ENCODE results near the gene KLHL11. TPM values are rescaled to one million over a fixed set of nuclear protein-coding genes. Genes with fewer than 3 reads are reported as not detected.

Gene KLHL11
- total and polyA plus RNA-seq, 4 experiments from 2014 or later, result 1.0 to 20.8 (median 14.1) TPM

DNA sequence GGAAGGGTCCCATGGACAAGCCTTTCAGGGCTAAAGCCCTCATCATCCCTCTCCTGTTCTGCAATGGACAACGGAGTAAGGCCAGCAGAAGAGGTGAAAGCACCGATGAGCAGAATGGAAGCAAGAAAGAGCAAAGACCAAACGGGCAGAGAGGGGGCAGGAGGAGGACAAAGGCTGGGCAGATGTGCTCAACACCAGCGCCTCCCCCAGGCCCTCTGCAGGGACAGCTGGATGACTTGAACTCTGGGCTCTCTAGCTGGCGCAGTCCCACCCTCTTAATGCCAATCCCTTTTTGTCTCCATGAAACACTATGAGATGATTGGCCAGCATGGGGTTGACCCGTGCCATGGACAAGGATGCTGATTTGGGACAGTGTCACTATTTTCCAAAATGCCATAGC, 31.5 kb upstream of the KLHL11 start:
- Histone ChIP-seq H3K9me3 (ENCODE audit: control insufficient read depth in 1 of 2, low read length in 2 of 2) (no peaks in the 10 kb centered on the region), H3K27ac (ENCODE audit: low read depth, low read length) (no peak overlapping the region), H3K4me3 (ENCODE audit: low read length in 2 of 2) (no peak overlapping the region), H3K27me3 (ENCODE audit: insufficient read depth, low read length) (no peaks in the 10 kb centered on the region), H3K4me1 (ENCODE audit: insufficient read depth, low read length) (no peaks in the 10 kb centered on the region), H3K36me3 (ENCODE audit: insufficient read depth, low read length) (peaks cover 78% of the 10 kb centered on the region)
- no peaks in the 10 kb centered on the region for H3K27me3 Mint-ChIP-seq
- H3K4me1 Mint-ChIP-seq, result peaks cover 0 to 6% (median 0%) of the 10 kb centered on the region in 4 donors
- peaks cover 67 to 83% of the 10 kb centered on the region in 2 donors for H3K36me3 Mint-ChIP-seq
- H3K9me3 Mint-ChIP-seq, result no peaks in the 10 kb centered on the region
- no peak for DNase-seq
- H3K27ac Mint-ChIP-seq, result no peak overlapping the region
- ChIA-PET POLR2A (ENCODE audit: partially characterized antibody) (no interaction called here), CTCF (ENCODE audit: partially characterized antibody) (no interaction called here)
- no peak overlapping the region for H3K4me3 Mint-ChIP-seq
- intact Hi-C loops (cut with micrococcal nuclease), result no loop called here

DNA sequence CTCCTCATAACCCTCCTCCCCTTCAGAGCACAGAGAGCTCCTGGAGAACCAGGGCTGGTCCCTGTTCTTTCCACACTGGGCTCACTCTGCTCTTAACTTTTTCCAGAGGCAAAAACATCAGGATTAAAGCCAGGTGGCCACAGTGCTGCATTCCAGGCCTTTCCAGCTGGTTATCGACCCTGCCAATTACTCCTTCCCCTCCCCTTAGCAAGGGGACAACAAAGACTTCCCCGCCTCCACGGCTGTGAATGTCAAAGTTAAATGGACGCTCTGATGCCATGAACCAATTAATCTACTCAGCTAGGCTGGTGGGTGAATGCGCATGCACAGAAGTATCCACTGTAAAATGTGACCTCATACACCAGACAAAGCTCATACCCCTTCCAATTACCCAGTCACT, 30.4 kb upstream of the KLHL11 start:
- H3K4me1 ChIP-seq (ENCODE audit: insufficient read depth, low read length), result no peaks in the 10 kb centered on the region
- intact Hi-C loops (cut with micrococcal nuclease), result no loop called here
- ChIA-PET POLR2A (ENCODE audit: partially characterized antibody) (interaction anchor here (0.6 kb wide), 1 partner anchor 658 kb away, joined by 3 read pairs; no protein-coding TSS in a partner anchor), CTCF (ENCODE audit: partially characterized antibody) (interaction anchor here (1.6 kb wide), 1 partner anchor 30 kb away, joined by 3 read pairs; the partner anchor contains the start of gene KLHL11)
- H3K27me3 Mint-ChIP-seq, result no peaks in the 10 kb centered on the region
- H3K9me3 ChIP-seq (ENCODE audit: control insufficient read depth in 1 of 2, low read length in 2 of 2), result no peaks in the 10 kb centered on the region
- H3K27me3 ChIP-seq (ENCODE audit: insufficient read depth, low read length), result no peaks in the 10 kb centered on the region
- H3K9me3 Mint-ChIP-seq, result no peaks in the 10 kb centered on the region
- peaks cover 0 to 6% (median 0%) of the 10 kb centered on the region in 4 donors for H3K4me1 Mint-ChIP-seq
- peaks cover 78% of the 10 kb centered on the region for H3K36me3 ChIP-seq (ENCODE audit: insufficient read depth, low read length)
- no peak for DNase-seq
- H3K36me3 Mint-ChIP-seq, result peaks cover 57 to 76% of the 10 kb centered on the region in 2 donors
- H3K4me3 ChIP-seq (ENCODE audit: low read length in 2 of 2), result no peak overlapping the region
- H3K27ac Mint-ChIP-seq, result peak overlapping the region in 3 of 7 donors; percentile 7 to 48 (median 28)
- no peak overlapping the region for H3K4me3 Mint-ChIP-seq
- H3K27ac ChIP-seq (ENCODE audit: low read depth, low read length), result no peak overlapping the region

DNA sequence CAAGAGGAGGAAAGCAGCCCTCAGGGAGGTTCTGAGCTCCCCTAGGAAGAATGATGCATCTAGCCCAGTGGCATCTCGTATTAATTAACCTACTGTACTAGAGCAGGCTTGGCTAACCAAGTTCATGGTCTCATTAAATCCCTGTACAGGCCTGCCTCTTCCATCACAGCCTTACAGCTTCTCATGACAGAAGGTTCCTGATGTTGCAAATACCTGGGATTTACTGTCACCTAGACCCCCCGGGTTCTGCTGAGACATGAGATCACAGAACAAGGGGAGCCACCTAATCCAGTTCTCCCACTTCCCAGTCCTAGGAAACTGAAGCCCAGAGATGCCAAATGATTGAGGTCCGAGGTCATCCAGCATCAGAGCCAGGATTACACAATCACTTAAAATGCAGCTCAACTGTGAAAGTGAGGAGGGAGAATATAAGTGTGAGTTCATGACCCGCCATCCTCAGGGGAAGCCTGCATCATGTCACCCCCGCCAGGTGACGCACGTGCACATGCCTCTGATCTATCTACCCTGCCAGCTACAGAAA, 29.6 kb upstream of the KLHL11 start:
- no peaks in the 10 kb centered on the region for H3K9me3 Mint-ChIP-seq
- Histone ChIP-seq H3K4me3 (ENCODE audit: low read length in 2 of 2) (no peak overlapping the region), H3K36me3 (ENCODE audit: insufficient read depth, low read length) (peaks cover 80% of the 10 kb centered on the region), H3K27me3 (ENCODE audit: insufficient read depth, low read length) (no peaks in the 10 kb centered on the region), H3K4me1 (ENCODE audit: insufficient read depth, low read length) (no peaks in the 10 kb centered on the region), H3K9me3 (ENCODE audit: control insufficient read depth in 1 of 2, low read length in 2 of 2) (no peaks in the 10 kb centered on the region), H3K27ac (ENCODE audit: low read depth, low read length) (no peak overlapping the region)
- intact Hi-C loops (cut with micrococcal nuclease), result no loop called here
- CTCF ChIA-PET (ENCODE audit: partially characterized antibody), result interaction anchor here (1.6 kb wide), 1 partner anchor 30 kb away, joined by 3 read pairs; the partner anchor contains the start of gene KLHL11
- no peak overlapping the region for H3K27ac Mint-ChIP-seq
- H3K4me1 Mint-ChIP-seq, result peaks cover 0 to 6% (median 0%) of the 10 kb centered on the region in 4 donors
- no peak for DNase-seq
- H3K36me3 Mint-ChIP-seq, result peaks cover 56 to 77% of the 10 kb centered on the region in 2 donors
- H3K27me3 Mint-ChIP-seq, result no peaks in the 10 kb centered on the region
- POLR2A ChIA-PET (ENCODE audit: partially characterized antibody), result interaction anchor here (0.6 kb wide), 1 partner anchor 659 kb away, joined by 3 read pairs; no protein-coding TSS in a partner anchor
- H3K4me3 Mint-ChIP-seq, result no peak overlapping the region

DNA sequence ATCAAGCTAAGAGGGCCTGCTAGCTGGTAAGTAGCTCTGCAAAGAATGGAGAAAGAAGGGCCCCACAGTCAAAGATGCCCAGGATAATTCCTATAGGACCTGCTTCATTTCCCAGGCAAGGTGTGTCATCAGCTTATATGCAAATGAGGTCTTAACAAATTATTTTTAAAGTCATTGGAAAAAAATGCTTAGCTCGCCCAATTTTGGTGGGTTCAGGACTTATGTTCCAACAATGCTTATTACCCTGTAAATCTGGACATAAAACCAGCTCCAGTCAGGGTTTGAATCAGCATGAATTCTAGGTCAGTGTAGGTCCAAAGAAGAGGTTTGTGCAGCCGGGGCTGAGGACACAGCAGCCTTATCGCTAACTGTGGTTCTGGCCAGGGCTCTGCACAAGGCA, 28.2 kb upstream of the KLHL11 start:
- intact Hi-C loops (cut with micrococcal nuclease), result no loop called here
- H3K36me3 ChIP-seq (ENCODE audit: insufficient read depth, low read length), result peaks cover 74% of the 10 kb centered on the region
- POLR2A ChIA-PET (ENCODE audit: partially characterized antibody), result interaction anchor here (1.6 kb wide), 1 partner anchor 25 kb away, joined by 5 read pairs; the partner anchor contains the start of gene ACLY

DNA sequence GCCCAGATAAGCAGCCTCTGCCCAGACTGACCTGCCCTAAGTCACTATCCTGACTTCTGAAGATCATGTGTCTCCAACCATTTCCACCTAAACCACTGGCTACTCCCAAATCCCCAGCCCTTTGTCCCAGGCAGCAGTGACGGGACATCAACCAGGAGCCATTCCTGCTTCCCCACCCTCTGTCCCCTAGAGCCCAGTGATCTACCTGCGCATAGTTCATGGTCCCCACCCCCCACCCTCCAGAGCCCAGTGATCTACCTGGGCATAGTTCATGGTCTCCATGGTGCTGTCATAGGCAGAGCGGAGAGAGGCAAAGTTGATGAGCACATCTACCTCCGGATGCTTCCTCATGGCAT, 26.8 kb upstream of the KLHL11 start:
- peaks cover 73% of the 10 kb centered on the region for H3K36me3 ChIP-seq (ENCODE audit: insufficient read depth, low read length)
- peaks cover 45 to 74% of the 10 kb centered on the region in 2 donors for H3K36me3 Mint-ChIP-seq
- H3K27ac Mint-ChIP-seq, result peak overlapping the region in 4 of 7 donors; percentile 23 to 61 (median 46)
- peaks cover 0 to 5% (median 0%) of the 10 kb centered on the region in 4 donors for H3K4me1 Mint-ChIP-seq
- no peaks in the 10 kb centered on the region for H3K27me3 Mint-ChIP-seq
- no peak overlapping the region for H3K4me3 ChIP-seq (ENCODE audit: low read length in 2 of 2)
- DNase-seq, result no peak
- intact Hi-C loops (cut with micrococcal nuclease), result no loop called here
- POLR2A ChIA-PET (ENCODE audit: partially characterized antibody), result no interaction called here
- no peaks in the 10 kb centered on the region for H3K4me1 ChIP-seq (ENCODE audit: insufficient read depth, low read length)
- H3K27me3 ChIP-seq (ENCODE audit: insufficient read depth, low read length), result no peaks in the 10 kb centered on the region
- CTCF ChIA-PET (ENCODE audit: partially characterized antibody), result no interaction called here
- no peaks in the 10 kb centered on the region for H3K9me3 Mint-ChIP-seq
- no peak overlapping the region for H3K27ac ChIP-seq (ENCODE audit: low read depth, low read length)
- no peaks in the 10 kb centered on the region for H3K9me3 ChIP-seq (ENCODE audit: control insufficient read depth in 1 of 2, low read length in 2 of 2)
- H3K4me3 Mint-ChIP-seq, result no peak overlapping the region

More for the DNA sequence above, 28.2 kb upstream of the KLHL11 start:
- Mint-ChIP-seq H3K27ac (no peak overlapping the region), H3K36me3 (peaks cover 46 to 75% of the 10 kb centered on the region in 2 donors), H3K27me3 (no peaks in the 10 kb centered on the region), H3K4me3 (no peak overlapping the region), H3K9me3 (no peaks in the 10 kb centered on the region), H3K4me1 (peaks cover 0 to 6% (median 0%) of the 10 kb centered on the region in 4 donors)
- Histone ChIP-seq H3K4me1 (ENCODE audit: insufficient read depth, low read length) (no peaks in the 10 kb centered on the region), H3K9me3 (ENCODE audit: control insufficient read depth in 1 of 2, low read length in 2 of 2) (no peaks in the 10 kb centered on the region), H3K27me3 (ENCODE audit: insufficient read depth, low read length) (no peaks in the 10 kb centered on the region), H3K27ac (ENCODE audit: low read depth, low read length) (no peak overlapping the region), H3K4me3 (ENCODE audit: low read length in 2 of 2) (no peak overlapping the region)
- CTCF ChIA-PET (ENCODE audit: partially characterized antibody), result no interaction called here
- DNase-seq, result no peak

DNA sequence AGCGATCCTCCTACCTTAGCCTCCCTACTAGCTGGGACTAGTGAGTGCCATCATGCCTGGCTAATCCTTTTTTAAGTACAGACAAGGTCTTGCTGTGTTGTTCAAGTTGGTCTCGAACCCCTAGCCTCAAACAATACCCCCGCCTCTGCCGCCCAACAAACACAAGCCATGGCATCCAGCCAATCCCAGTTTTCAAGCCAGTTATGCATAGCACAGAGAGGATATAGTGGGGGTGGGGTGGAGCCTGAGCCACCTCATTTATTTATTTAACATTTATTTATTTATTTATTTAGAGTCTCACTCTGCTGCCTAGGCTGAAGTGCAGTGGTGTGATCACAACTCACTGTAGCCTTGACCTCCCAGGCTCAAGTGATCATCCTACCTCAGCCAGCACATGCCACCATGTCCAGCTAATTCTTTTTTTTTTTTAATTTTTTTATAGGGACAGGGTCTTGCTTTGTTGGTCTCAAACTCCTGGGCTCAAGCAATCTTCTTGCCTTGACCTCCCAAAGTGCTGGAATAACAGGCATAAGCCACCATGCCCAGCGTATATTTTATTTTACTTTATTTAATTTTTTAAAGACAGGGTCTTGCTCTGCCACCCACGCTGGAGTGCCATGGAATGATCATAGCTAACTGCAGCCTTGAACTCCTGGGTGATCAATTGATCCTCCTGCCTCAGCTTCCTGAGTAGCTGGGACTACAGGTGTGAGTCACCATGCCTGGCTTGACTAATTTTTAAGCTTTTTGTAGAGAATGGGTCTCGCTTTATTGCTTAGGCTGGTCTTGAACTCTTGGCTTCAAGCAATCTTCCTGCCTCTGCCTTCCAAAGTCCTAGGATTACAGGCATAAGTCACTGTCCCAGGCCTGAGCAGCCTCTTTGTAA, 26.2 kb upstream of the KLHL11 start:
- POLR2A ChIA-PET (ENCODE audit: partially characterized antibody), result interaction anchor here (0.6 kb wide), 1 partner anchor 111 kb away, joined by 3 read pairs; no protein-coding TSS in a partner anchor
- H3K36me3 ChIP-seq (ENCODE audit: insufficient read depth, low read length), result peaks cover 71% of the 10 kb centered on the region
- Mint-ChIP-seq H3K27me3 (no peaks in the 10 kb centered on the region), H3K4me1 (peaks cover 0 to 3% (median 0%) of the 10 kb centered on the region in 4 donors), H3K36me3 (peaks cover 39 to 70% of the 10 kb centered on the region in 2 donors), H3K27ac (peak overlapping the region in 4 of 7 donors; percentile 7 to 61 (median 36)), H3K9me3 (no peaks in the 10 kb centered on the region), H3K4me3 (no peak overlapping the region)
- no peak for DNase-seq
- intact Hi-C loops (cut with micrococcal nuclease), result no loop called here
- no peaks in the 10 kb centered on the region for H3K4me1 ChIP-seq (ENCODE audit: insufficient read depth, low read length)
- CTCF ChIA-PET (ENCODE audit: partially characterized antibody), result no interaction called here
- H3K9me3 ChIP-seq (ENCODE audit: control insufficient read depth in 1 of 2, low read length in 2 of 2), result no peaks in the 10 kb centered on the region
- H3K4me3 ChIP-seq (ENCODE audit: low read length in 2 of 2), result no peak overlapping the region
- H3K27me3 ChIP-seq (ENCODE audit: insufficient read depth, low read length), result no peaks in the 10 kb centered on the region
- no peak overlapping the region for H3K27ac ChIP-seq (ENCODE audit: low read depth, low read length)

DNA sequence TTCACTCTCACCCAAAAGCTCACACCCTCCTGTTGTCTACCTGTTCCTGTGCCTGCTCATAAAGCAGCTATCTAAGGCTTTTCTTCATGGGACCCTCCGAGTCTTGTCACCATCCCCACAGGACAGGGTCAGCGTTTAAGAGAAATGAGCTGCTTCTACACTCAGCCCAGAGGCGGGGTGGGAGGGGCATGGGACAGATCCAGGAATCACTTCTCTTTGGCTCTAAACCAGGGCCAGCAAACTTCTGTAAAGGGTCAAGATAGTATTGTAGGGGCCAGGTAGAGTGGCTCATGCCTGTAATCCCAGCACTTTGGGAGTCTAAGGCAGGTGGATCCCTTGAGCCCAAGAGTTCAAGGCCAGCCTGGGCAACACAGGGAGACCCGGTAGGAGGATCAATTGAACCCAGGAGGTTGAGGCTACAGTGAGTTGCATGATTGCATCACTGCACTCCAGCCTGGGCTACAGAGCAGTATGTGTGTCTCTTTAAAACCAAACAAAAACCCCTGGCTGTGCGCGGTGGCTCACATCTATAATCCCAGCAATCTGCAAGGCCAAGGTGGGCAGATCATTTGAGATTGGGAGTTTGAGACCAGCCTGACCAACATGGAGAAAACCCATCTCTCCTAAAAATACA, 23.2 kb upstream of the KLHL11 start:
- Histone ChIP-seq H3K9me3 (ENCODE audit: control insufficient read depth in 1 of 2, low read length in 2 of 2) (no peaks in the 10 kb centered on the region), H3K4me3 (ENCODE audit: low read length in 2 of 2) (no peak overlapping the region), H3K4me1 (ENCODE audit: insufficient read depth, low read length) (no peaks in the 10 kb centered on the region), H3K36me3 (ENCODE audit: insufficient read depth, low read length) (peaks cover 75% of the 10 kb centered on the region), H3K27ac (ENCODE audit: low read depth, low read length) (no peak overlapping the region), H3K27me3 (ENCODE audit: insufficient read depth, low read length) (no peaks in the 10 kb centered on the region)
- Mint-ChIP-seq H3K4me1 (no peaks in the 10 kb centered on the region), H3K27ac (peak overlapping the region in 2 of 7 donors; percentile 7 to 13), H3K36me3 (peaks cover 36 to 69% of the 10 kb centered on the region in 2 donors), H3K27me3 (no peaks in the 10 kb centered on the region), H3K4me3 (no peak overlapping the region), H3K9me3 (no peaks in the 10 kb centered on the region)
- intact Hi-C loops (cut with micrococcal nuclease), result no loop called here
- ChIA-PET POLR2A (ENCODE audit: partially characterized antibody) (no interaction called here), CTCF (ENCODE audit: partially characterized antibody) (interaction anchor here (1.0 to 2.7 kb wide), 3 partner anchors 47 to 152 kb away, joined by 3 to 9 read pairs (median 3); no protein-coding TSS in a partner anchor)
- no peak for DNase-seq
